Measurements from ENCODE around the gene CEMIP2. TPM values are rescaled to one million over a fixed set of nuclear protein-coding genes. Genes with fewer than 3 reads are reported as not detected.

The CEMIP2 gene
- total RNA-seq, 1 experiment from 2014 or later = 14.8 TPM

DNA sequence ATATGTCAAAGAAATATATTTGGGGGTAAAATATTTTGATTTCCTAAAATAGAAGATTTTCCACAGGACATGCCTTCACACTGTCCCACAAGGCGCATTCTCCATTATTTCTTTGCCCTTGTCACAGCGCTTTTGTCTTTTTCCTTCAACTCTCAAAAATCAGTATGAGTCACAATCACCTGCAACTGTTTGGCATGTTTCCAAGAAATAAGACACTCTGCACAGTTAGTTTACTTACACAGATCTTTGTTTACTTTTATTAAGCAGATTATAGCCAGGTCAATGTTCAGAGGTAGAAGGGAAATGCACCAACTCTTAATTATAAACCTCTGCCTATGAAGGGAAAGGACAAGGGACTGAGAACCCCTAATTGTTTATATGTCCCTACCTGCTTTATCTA is 9.5 kb downstream of the CEMIP2 start:
- CTCF ChIA-PET = no interaction called here

DNA sequence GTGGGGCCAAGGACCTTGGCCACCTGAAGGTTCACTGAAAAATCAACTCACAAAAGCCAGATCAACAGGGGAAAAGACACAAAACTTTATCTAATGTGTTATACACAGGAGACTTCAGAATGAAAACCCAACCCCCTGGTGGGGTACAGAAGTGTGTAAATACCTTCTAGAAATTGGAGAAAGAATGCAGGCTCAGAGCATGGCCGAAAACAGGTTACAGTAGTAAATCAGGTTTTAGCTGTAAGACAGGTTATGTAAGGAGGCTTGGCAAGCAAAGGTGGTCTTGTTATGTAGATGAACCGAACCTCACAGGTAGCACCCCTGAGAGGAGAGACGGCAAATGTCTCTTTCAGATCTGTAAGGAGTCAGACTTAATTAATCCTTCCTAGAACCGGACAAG is 10.0 kb downstream of the CEMIP2 start:
- no TSS peak for BruUV-seq (replicated peaks)
- Histone ChIP-seq H3K27ac (ENCODE audit: low read length) (no peak overlapping the region), H3K27me3 (ENCODE audit: control insufficient read depth, insufficient read depth, low read length) (no peaks in the 10 kb centered on the region), H3K4me1 (ENCODE audit: control insufficient read depth, insufficient read depth, low read length) (peaks cover 14% of the 10 kb centered on the region), H3K9me3 (ENCODE audit: control insufficient read depth, insufficient read depth, low read depth, low read length) (no peaks in the 10 kb centered on the region), H3K36me3 (ENCODE audit: control insufficient read depth, insufficient read depth, low read length) (no peaks in the 10 kb centered on the region), H3K4me3 (ENCODE audit: low read depth in 2 of 2, low read length in 2 of 2) (no peak overlapping the region)
- DNase-seq (ENCODE audit: low read depth, low spot score) = no peak
- POLR2A ChIA-PET = no interaction called here
- CTCF ChIA-PET = no interaction called here
- TF ChIP-seq SIN3A (IDR thresholded peaks at IDR 0.05; ENCODE audit: borderline replicate concordance, insufficient read depth, low read depth, low read length) (no peak), TCF7L2 (IDR thresholded peaks at IDR 0.05; ENCODE audit: low read depth, low read length) (no peak), POLR2AphosphoS5 (IDR thresholded peaks at IDR 0.05; ENCODE audit: low read depth, low read length) (no peak)
- TF ChIP-seq, protein P1, sequence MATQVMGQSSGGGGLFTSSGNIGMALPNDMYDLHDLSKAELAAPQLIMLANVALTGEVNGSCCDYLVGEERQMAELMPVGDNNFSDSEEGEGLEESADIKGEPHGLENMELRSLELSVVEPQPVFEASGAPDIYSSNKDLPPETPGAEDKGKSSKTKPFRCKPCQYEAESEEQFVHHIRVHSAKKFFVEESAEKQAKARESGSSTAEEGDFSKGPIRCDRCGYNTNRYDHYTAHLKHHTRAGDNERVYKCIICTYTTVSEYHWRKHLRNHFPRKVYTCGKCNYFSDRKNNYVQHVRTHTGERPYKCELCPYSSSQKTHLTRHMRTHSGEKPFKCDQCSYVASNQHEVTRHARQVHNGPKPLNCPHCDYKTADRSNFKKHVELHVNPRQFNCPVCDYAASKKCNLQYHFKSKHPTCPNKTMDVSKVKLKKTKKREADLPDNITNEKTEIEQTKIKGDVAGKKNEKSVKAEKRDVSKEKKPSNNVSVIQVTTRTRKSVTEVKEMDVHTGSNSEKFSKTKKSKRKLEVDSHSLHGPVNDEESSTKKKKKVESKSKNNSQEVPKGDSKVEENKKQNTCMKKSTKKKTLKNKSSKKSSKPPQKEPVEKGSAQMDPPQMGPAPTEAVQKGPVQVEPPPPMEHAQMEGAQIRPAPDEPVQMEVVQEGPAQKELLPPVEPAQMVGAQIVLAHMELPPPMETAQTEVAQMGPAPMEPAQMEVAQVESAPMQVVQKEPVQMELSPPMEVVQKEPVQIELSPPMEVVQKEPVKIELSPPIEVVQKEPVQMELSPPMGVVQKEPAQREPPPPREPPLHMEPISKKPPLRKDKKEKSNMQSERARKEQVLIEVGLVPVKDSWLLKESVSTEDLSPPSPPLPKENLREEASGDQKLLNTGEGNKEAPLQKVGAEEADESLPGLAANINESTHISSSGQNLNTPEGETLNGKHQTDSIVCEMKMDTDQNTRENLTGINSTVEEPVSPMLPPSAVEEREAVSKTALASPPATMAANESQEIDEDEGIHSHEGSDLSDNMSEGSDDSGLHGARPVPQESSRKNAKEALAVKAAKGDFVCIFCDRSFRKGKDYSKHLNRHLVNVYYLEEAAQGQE (IDR thresholded peaks at IDR 0.05; ENCODE audit: insufficient read depth in 1 of 2, low read depth in 2 of 2, low read length in 1 of 2) = no peak
- TF ChIP-seq, protein P2, sequence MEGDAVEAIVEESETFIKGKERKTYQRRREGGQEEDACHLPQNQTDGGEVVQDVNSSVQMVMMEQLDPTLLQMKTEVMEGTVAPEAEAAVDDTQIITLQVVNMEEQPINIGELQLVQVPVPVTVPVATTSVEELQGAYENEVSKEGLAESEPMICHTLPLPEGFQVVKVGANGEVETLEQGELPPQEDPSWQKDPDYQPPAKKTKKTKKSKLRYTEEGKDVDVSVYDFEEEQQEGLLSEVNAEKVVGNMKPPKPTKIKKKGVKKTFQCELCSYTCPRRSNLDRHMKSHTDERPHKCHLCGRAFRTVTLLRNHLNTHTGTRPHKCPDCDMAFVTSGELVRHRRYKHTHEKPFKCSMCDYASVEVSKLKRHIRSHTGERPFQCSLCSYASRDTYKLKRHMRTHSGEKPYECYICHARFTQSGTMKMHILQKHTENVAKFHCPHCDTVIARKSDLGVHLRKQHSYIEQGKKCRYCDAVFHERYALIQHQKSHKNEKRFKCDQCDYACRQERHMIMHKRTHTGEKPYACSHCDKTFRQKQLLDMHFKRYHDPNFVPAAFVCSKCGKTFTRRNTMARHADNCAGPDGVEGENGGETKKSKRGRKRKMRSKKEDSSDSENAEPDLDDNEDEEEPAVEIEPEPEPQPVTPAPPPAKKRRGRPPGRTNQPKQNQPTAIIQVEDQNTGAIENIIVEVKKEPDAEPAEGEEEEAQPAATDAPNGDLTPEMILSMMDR (IDR thresholded peaks at IDR 0.05) = no peak
- in situ Hi-C loops (cut with HindIII; ENCODE audit: low pct_unique_long_range_greater_than_20kb, low sequenced_read_pairs) (no loop called here), intact Hi-C loops (cut with micrococcal nuclease; ENCODE audit: unreplicated experiment) (no loop called here)
- no peak for ATAC-seq

More for the DNA sequence above, 9.5 kb downstream of the CEMIP2 start:
- Histone ChIP-seq H3K27me3 (ENCODE audit: control insufficient read depth, insufficient read depth, low read length) (no peaks in the 10 kb centered on the region), H3K36me3 (ENCODE audit: control insufficient read depth, insufficient read depth, low read length) (no peaks in the 10 kb centered on the region), H3K4me3 (ENCODE audit: low read depth in 2 of 2, low read length in 2 of 2) (no peak overlapping the region), H3K9me3 (ENCODE audit: control insufficient read depth, insufficient read depth, low read depth, low read length) (no peaks in the 10 kb centered on the region), H3K27ac (ENCODE audit: low read length) (no peak overlapping the region), H3K4me1 (ENCODE audit: control insufficient read depth, insufficient read depth, low read length) (peaks cover 15% of the 10 kb centered on the region)
- no peak for TF ChIP-seq SIN3A (IDR thresholded peaks at IDR 0.05; ENCODE audit: borderline replicate concordance, insufficient read depth, low read depth, low read length)
- TF ChIP-seq, protein P1 (IDR thresholded peaks at IDR 0.05; ENCODE audit: insufficient read depth in 1 of 2, low read depth in 2 of 2, low read length in 1 of 2) = no peak
- TF ChIP-seq, protein P2 (IDR thresholded peaks at IDR 0.05) = no peak
- TF ChIP-seq TCF7L2 (IDR thresholded peaks at IDR 0.05; ENCODE audit: low read depth, low read length) = no peak
- no peak for TF ChIP-seq POLR2AphosphoS5 (IDR thresholded peaks at IDR 0.05; ENCODE audit: low read depth, low read length)
- POLR2A ChIA-PET = no interaction called here
- intact Hi-C loops (cut with micrococcal nuclease; ENCODE audit: unreplicated experiment) = no loop called here
- in situ Hi-C loops (cut with HindIII; ENCODE audit: low pct_unique_long_range_greater_than_20kb, low sequenced_read_pairs) = no loop called here
- ATAC-seq (no peak), DNase-seq (ENCODE audit: low read depth, low spot score) (no peak)
- no TSS peak for BruUV-seq (replicated peaks)

Data from Panc1 (cell line).